CD4-positive, alpha-beta T cell (primary cell): ENCODE results near the gene GYG2. TPM values are rescaled to one million over a fixed set of nuclear protein-coding genes. Genes with fewer than 3 reads are reported as not detected.
"Not testable (repeated sequence)": the region's sequence is repeated elsewhere in the genome, so short reads cannot be mapped to it uniquely, and the experiment has no call there.

Source experiments
- ATAC-seq: fragments of 200-7000 bp; cut with Tn5 transposase; one replicate; pipeline ENCODE4 v1.10.0; 2022; ENCODE audit warnings: mild to moderate bottlenecking; ENCODE audit not compliant: poor library complexity
- CTCF ChIA-PET: fragments of 350-600 bp; sonication (Branson Sonifier 250); formaldehyde crosslinking; loops from one replicate; lab custom pipeline; 2021; ENCODE audit warnings: antibody characterized with exemption, inconsistent platforms; lab: Charles Lee
- POLR2A ChIA-PET: fragments of 350-600 bp; sonication (Branson Sonifier 250); formaldehyde crosslinking; loops from one replicate; lab custom pipeline; 2021; ENCODE audit warnings: antibody characterized with exemption, inconsistent platforms; lab: Charles Lee
- DNase-seq, 14 experiments: peaks; one replicate each; pipeline ENCODE4 v3.0.0-alpha.2; 2013 to 2020; ENCODE audit warnings: mixed read lengths in 2 of 14
- H3K27ac ChIP-seq, 2 donors: one replicate each; pipeline versions ENCODE4 v1.5.1 to v1.7.0; 2013; ENCODE audit warnings: low read length in 2 of 2, low read depth in 1 of 2, mild to moderate bottlenecking in 1 of 2
- H3K27me3 ChIP-seq, 2 experiments: 1 replicate in 1 of 2; 2 replicates in 1 of 2; pipeline versions ENCODE4 v1.6.1 to v1.7.0; 2013; ENCODE audit warnings: low read length in 2 of 2, control low read depth in 1 of 2, mild to moderate bottlenecking in 1 of 2, moderate library complexity in 1 of 2; ENCODE audit not compliant: insufficient read depth in 2 of 2, control insufficient read depth in 1 of 2
- H3K36me3 ChIP-seq: one replicate; pipeline ENCODE4 v1.6.1; 2013; ENCODE audit warnings: low read length, control low read depth; ENCODE audit not compliant: insufficient read depth
- H3K4me1 ChIP-seq: one replicate; pipeline ENCODE4 v1.6.1; 2013; ENCODE audit warnings: low read length, control low read depth; ENCODE audit not compliant: insufficient read depth
- H3K4me3 ChIP-seq: one replicate; pipeline ENCODE4 v1.5.1; 2013; ENCODE audit warnings: mild to moderate bottlenecking, low read length, moderate library complexity
- H3K9me3 ChIP-seq, 2 experiments: 1 replicate in 1 of 2; 2 replicates in 1 of 2; pipeline versions ENCODE4 v1.6.1 to v1.7.0; 2013; ENCODE audit warnings: low read length in 2 of 2, mild to moderate bottlenecking in 2 of 2, control low read depth in 1 of 2, moderate library complexity in 1 of 2; ENCODE audit not compliant: control insufficient read depth in 1 of 2, insufficient read depth in 1 of 2
- H3K27ac Mint-ChIP-seq: one replicate; pipeline ENCODE4 v1.8.0; 2020; ENCODE audit warnings: mixed read lengths
- H3K27me3 Mint-ChIP-seq: one replicate; pipeline ENCODE4 v1.8.0; 2021; ENCODE audit warnings: mixed read lengths
- H3K36me3 Mint-ChIP-seq: one replicate; pipeline ENCODE4 v1.8.0; 2021; ENCODE audit warnings: low read depth, mixed read lengths
- H3K4me1 Mint-ChIP-seq: one replicate; pipeline ENCODE4 v1.8.0; 2021; ENCODE audit warnings: low read depth, mixed read lengths
- H3K4me3 Mint-ChIP-seq: one replicate; pipeline ENCODE4 v1.8.0; 2020; ENCODE audit warnings: mild to moderate bottlenecking, mixed read lengths
- H3K9me3 Mint-ChIP-seq: one replicate; pipeline ENCODE4 v1.8.0; 2020; ENCODE audit warnings: mixed read lengths
- intact Hi-C, 2 experiments: fragments of 100-400 bp; cut with DNase I in 1 of 2; cut with micrococcal nuclease in 1 of 2; formaldehyde crosslinking; loops; one replicate each; pipeline versions ENCODE4 v1.15.1 to v1.9.0; 2023 to 2025; cut with DNase I, micrococcal nuclease
- total RNA-seq, 174 experiments: library from RNA in 2 of 174; stranded (reverse) in 2 of 174; gene quantifications; one replicate each; pipeline ENCODE4 v1.2.3 and lab custom pipeline; 2021 to 2026
- TF ChIP-seq, protein P1 (sequence below): fragments of 200-600 bp; IDR thresholded peaks from one replicate; pipeline ENCODE4 v1.8.0; 2022; ENCODE audit warnings: antibody characterized with exemption, mild to moderate bottlenecking

Gene GYG2
- total RNA-seq, 2 experiments from 2014 or later = not detected

DNA sequence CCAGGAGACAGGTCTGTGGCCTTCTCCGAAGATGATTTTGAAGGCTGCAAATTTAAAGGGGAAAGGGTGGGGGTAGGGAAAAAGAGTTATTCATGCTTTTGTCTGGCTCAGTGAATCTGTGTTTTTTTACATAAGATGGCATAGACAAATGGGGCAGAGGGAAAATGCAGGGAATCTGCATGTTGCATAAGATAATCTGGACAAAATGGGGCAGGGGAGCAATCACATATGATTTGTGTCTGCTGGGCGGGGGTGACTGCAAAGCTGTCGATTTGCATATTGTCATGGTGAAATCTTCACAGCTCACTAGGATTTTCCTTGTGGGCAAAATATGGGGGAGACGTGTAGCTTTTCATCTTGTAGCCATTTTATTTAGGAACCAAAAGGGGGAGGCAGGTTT is 29.4 kb upstream of the GYG2 start:
- Histone ChIP-seq H3K4me1 (no peaks in the 10 kb centered on the region), H3K4me3 (no peak overlapping the region), H3K9me3 (no peaks in the 10 kb centered on the region), H3K36me3 (no peaks in the 10 kb centered on the region), H3K27ac (no peak overlapping the region), H3K27me3 (no peaks in the 10 kb centered on the region)
- Mint-ChIP-seq H3K9me3 (no peaks in the 10 kb centered on the region), H3K27ac (no peak overlapping the region), H3K36me3 (no peaks in the 10 kb centered on the region), H3K4me3 (no peak overlapping the region), H3K4me1 (no peaks in the 10 kb centered on the region), H3K27me3 (no peaks in the 10 kb centered on the region)
- DNase-seq (no peak), ATAC-seq (no peak)
- TF ChIP-seq, protein P1, sequence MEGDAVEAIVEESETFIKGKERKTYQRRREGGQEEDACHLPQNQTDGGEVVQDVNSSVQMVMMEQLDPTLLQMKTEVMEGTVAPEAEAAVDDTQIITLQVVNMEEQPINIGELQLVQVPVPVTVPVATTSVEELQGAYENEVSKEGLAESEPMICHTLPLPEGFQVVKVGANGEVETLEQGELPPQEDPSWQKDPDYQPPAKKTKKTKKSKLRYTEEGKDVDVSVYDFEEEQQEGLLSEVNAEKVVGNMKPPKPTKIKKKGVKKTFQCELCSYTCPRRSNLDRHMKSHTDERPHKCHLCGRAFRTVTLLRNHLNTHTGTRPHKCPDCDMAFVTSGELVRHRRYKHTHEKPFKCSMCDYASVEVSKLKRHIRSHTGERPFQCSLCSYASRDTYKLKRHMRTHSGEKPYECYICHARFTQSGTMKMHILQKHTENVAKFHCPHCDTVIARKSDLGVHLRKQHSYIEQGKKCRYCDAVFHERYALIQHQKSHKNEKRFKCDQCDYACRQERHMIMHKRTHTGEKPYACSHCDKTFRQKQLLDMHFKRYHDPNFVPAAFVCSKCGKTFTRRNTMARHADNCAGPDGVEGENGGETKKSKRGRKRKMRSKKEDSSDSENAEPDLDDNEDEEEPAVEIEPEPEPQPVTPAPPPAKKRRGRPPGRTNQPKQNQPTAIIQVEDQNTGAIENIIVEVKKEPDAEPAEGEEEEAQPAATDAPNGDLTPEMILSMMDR = no peak
- intact Hi-C loops = no loop called here
- ChIA-PET CTCF (no interaction called here), POLR2A (no interaction called here)

DNA sequence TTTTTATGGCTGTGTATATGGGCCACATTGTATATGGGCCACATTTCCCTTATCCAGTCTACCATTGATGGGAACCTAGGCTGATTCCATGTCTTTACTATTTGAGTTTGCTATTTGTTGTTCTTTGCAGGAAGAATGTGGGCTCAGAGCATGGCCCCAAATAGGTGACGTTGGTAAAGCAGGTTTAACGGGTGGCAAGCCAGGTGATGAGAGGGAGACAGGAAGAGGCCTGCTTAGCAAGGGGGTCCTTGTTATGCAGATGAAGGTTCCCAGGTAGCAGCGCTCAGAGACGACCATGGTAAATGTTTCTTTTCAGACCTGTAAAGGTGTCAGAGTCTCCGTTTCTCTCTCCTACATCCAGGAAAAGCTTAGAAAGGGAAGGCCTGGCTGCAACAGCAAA is 28.8 kb upstream of the GYG2 start:
- H3K27ac Mint-ChIP-seq, H3K27me3 ChIP-seq, POLR2A ChIA-PET: not testable (repeated sequence)

DNA sequence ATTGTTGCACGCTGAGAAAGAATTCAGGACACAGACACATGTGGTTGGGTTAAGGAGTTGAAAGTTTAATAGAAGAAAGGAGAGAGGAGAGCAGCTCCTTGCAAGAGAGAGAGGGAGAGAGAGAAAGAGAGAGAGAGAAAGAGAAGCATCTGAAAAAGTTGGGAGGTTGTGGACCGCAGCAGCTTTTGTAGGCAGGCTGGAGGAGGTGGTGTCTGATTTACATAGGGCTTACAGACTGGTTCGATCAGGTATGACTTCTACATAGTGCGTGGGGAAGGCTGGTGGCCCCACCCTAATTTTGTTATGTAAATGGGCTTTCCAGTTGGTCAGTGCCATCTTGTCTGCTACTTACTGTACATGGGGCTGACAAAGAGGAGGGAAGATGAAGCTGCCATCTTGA is 27.5 kb upstream of the GYG2 start:
- no peaks in the 10 kb centered on the region for H3K36me3 Mint-ChIP-seq
- Histone ChIP-seq H3K27ac (no peak overlapping the region), H3K27me3 (no peaks in the 10 kb centered on the region), H3K9me3 (no peaks in the 10 kb centered on the region), H3K4me1 (no peaks in the 10 kb centered on the region), H3K36me3 (no peaks in the 10 kb centered on the region), H3K4me3 (no peak overlapping the region)
- CTCF ChIA-PET = no interaction called here
- POLR2A ChIA-PET = no interaction called here
- no peaks in the 10 kb centered on the region for H3K27me3 Mint-ChIP-seq
- no peaks in the 10 kb centered on the region for H3K9me3 Mint-ChIP-seq
- intact Hi-C loops = no loop called here
- H3K4me3 Mint-ChIP-seq = no peak overlapping the region
- H3K27ac Mint-ChIP-seq = no peak overlapping the region
- ATAC-seq (no peak), DNase-seq (no peak)
- no peaks in the 10 kb centered on the region for H3K4me1 Mint-ChIP-seq
- TF ChIP-seq, protein P1 = no peak

More for the DNA sequence above, 28.8 kb upstream of the GYG2 start:
- intact Hi-C loops, H3K27me3 Mint-ChIP-seq, H3K4me3 ChIP-seq, H3K9me3 ChIP-seq, ATAC-seq, DNase-seq, H3K27ac ChIP-seq, H3K4me1 Mint-ChIP-seq, H3K36me3 ChIP-seq, H3K9me3 Mint-ChIP-seq, CTCF ChIA-PET, H3K4me1 ChIP-seq, H3K36me3 Mint-ChIP-seq, H3K4me3 Mint-ChIP-seq: not testable (repeated sequence)

DNA sequence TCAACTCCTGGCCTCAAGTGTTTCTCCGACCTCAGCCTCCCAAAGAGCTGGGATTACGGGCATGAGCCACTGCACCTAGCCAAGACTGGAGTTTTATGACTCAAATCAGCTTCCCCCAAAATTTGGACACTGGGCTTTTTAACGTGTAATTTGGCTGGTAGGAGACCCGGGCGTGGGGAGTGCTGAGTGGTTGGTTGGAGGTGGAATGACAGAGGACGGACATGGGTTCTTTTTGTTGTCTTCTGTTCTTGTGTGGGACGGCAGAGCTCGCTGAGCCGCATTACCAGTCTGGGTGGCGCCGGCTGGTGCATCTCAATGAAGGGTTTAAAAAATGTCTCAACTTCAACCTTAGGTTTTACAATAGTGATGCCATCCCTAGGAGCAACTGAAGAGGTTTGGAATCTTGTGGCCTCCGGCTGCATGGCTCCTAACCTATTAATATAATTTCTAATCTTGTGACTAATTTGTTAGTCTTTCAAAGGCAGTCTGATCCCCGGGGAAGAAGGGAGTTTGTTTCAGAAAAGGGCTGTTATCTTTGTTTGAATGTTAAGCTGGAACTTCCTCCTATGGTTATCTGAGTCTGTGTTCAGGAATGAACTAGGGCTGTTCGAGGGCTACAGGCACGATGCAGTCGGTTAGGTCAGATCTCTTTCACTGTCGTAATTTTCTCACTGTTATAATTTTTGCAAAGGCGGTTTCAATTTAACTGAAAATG is 26.2 kb upstream of the GYG2 start:
- intact Hi-C loops, POLR2A ChIA-PET, H3K27ac ChIP-seq, DNase-seq, H3K27me3 Mint-ChIP-seq, CTCF ChIA-PET, H3K4me3 ChIP-seq, H3K27ac Mint-ChIP-seq, H3K27me3 ChIP-seq, H3K36me3 Mint-ChIP-seq, H3K9me3 Mint-ChIP-seq, ATAC-seq, H3K4me3 Mint-ChIP-seq, H3K36me3 ChIP-seq, H3K4me1 Mint-ChIP-seq, H3K9me3 ChIP-seq, H3K4me1 ChIP-seq: not testable (repeated sequence)

DNA sequence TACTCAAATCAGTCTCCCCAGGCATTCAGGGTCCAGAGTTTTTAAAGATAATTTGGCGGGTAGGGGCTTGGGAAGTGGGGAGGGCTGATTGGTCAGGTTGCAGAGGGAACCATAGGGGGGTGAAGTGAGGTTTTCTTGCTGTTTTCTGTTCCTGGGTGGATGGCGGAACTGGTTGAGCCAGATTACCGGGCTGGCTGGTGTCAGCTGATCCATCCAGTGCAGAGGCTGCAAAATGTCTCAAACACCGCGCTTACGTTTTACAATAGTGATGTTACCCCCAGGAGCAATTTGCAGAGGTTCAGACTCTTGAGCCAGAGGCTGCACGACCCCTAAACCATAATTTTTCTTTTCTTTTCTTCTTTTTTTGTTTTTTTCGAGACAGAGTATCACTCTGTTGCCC is 25.2 kb upstream of the GYG2 start:
- H3K36me3 Mint-ChIP-seq, ATAC-seq, intact Hi-C loops, H3K4me3 ChIP-seq, POLR2A ChIA-PET, H3K9me3 ChIP-seq, H3K27me3 ChIP-seq, H3K36me3 ChIP-seq, H3K4me3 Mint-ChIP-seq, DNase-seq, H3K27ac ChIP-seq, H3K4me1 Mint-ChIP-seq, H3K27ac Mint-ChIP-seq, H3K27me3 Mint-ChIP-seq, H3K4me1 ChIP-seq, CTCF ChIA-PET, H3K9me3 Mint-ChIP-seq: not testable (repeated sequence)

DNA sequence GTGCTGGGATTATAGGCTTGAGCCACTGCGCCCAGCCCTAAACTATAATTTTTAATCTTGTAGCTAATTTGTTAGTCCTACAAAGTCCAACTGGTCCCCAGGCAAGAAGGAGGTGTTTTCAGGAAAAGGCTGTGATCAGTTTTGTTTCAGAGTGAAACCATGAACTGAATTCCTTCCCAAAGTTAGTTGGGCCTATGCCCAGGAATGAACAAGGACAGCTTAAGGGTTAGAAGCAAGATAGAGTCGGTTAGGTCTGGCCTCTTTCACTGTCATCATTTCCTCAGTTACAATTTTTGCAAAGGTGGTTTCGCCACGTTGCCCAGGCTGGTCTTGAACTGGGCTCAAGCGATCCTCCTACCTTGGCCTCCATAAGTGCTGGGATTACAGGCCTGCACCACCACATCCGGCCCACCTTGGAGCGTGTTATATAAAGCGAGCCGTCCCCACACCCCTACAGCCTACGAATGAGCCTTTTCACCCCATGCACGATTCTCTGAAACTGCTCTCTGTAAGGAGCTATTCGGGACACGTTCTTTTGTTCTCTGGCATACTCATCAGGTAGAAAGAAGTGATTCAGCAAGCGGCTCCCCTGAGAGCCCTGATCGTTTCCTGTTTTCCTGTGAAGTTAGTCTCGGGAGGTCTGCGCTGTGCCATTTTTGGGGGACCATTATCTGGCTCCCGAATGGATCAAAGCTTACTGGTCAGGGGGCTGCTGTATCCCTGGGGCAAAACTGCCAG is 24.5 kb upstream of the GYG2 start:
- H3K4me3 Mint-ChIP-seq, H3K27ac ChIP-seq, CTCF ChIA-PET, H3K36me3 Mint-ChIP-seq, H3K4me1 ChIP-seq, H3K27me3 ChIP-seq, intact Hi-C loops, H3K27me3 Mint-ChIP-seq, DNase-seq, H3K36me3 ChIP-seq, H3K9me3 ChIP-seq, H3K4me1 Mint-ChIP-seq, H3K27ac Mint-ChIP-seq, H3K4me3 ChIP-seq, H3K9me3 Mint-ChIP-seq, ATAC-seq, POLR2A ChIA-PET: not testable (repeated sequence)
